HCT116 (cell line): Measurements from ENCODE around the gene KCNIP4. TPM values are rescaled to one million over a fixed set of nuclear protein-coding genes. Genes with fewer than 3 reads are reported as not detected.

ENCODE experiments used
- ATAC-seq: fragments of 200-7000 bp; cut with Tn5 transposase; 2 replicates; pipeline ENCODE4 v1.9.1; 2020; ENCODE audit warnings: mild to moderate bottlenecking, moderate library complexity
- BruUV-seq: library from RNA; stranded (reverse); fragments of 400-500 nt; replicated peaks from 2 replicates; lab custom pipeline; 2021; lab: Mats Ljungman, UMichigan
- CTCF ChIA-PET: fragments of 300-600 bp; sonication (Branson Sonifier 250); formaldehyde crosslinking; loops from one replicate; lab custom pipeline; 2021; ENCODE audit warnings: antibody characterized with exemption; lab: Charles Lee
- POLR2A ChIA-PET: fragments of 300-600, 350-600 bp; sonication (Branson Sonifier 250); formaldehyde crosslinking; loops from one replicate; lab custom pipeline; 2021; ENCODE audit warnings: antibody characterized with exemption; lab: Charles Lee
- RAD21 ChIA-PET, 2 experiments: fragments of 300-600 bp; sonication (Branson Sonifier 250); formaldehyde crosslinking; loops; one replicate each; lab custom pipeline; 2023; ENCODE audit warnings: low total read pairs in 2 of 2; ENCODE audit not compliant: uncharacterized antibody in 2 of 2, unreplicated experiment in 2 of 2, low non-redundant PET in 1 of 2; lab: Charles Lee
- DNase-seq: peaks from one replicate; pipeline ENCODE4 v3.0.0-alpha.2; 2010; ENCODE audit warnings: low read depth, low spot score
- H2AFZ ChIP-seq: fragments of 200-600 bp; shearing (Covaris generic), sonication (generic); 2 replicates; pipeline ENCODE4 v1.6.1; 2017; ENCODE audit warnings: low read depth, mixed run types, mixed read lengths, antibody characterized with exemption, low read length; ENCODE audit not compliant: poor library complexity, severe bottlenecking
- H3K27ac ChIP-seq: 2 replicates; pipeline ENCODE4 v1.5.1; 2012; ENCODE audit warnings: low read depth, low read length
- H3K27me3 ChIP-seq: fragments of 200-600 bp; sonication (generic); 2 replicates; pipeline ENCODE4 v1.6.1; 2016; ENCODE audit warnings: mixed run types, low read length, mixed read lengths; ENCODE audit not compliant: insufficient read depth
- H3K36me3 ChIP-seq, 2 experiments: fragments of 200-500 bp in 1 of 2; fragments of 200-600 bp in 1 of 2; sonication (Bioruptor generic) in 1 of 2; sonication (generic) in 1 of 2; 2 replicates each; pipeline versions ENCODE4 v1.5.1 to v1.6.1; 2014 to 2016; ENCODE audit warnings: low read length in 2 of 2, inconsistent platforms in 1 of 2, mixed read lengths in 1 of 2, mixed run types in 1 of 2; ENCODE audit not compliant: insufficient read depth in 2 of 2, control insufficient read depth in 1 of 2
- H3K4me1 ChIP-seq, 2 experiments: fragments of 200-600 bp in 1 of 2; sonication (generic) in 1 of 2; 2 replicates each; pipeline versions ENCODE4 v1.5.1 to v1.6.1; 2012 to 2017; ENCODE audit warnings: low read length in 2 of 2, inconsistent platforms in 1 of 2, mild to moderate bottlenecking in 1 of 2, mixed read lengths in 1 of 2, mixed run types in 1 of 2, moderate library complexity in 1 of 2; ENCODE audit not compliant: insufficient read depth in 2 of 2, control insufficient read depth in 1 of 2
- H3K4me2 ChIP-seq: fragments of 200-600 bp; sonication (generic); 2 replicates; pipeline ENCODE4 v1.6.1; 2017; ENCODE audit warnings: mixed run types, low read length, mixed read lengths
- H3K4me3 ChIP-seq, 2 experiments: fragments of 200-600 bp in 1 of 2; sonication (generic) in 1 of 2; replicated peaks in 1 of 2; 2 replicates each; pipeline ENCODE4 v1.5.1; 2011 to 2016; ENCODE audit warnings: low read length in 2 of 2, control low read depth in 1 of 2, low read depth in 1 of 2, mild to moderate bottlenecking in 1 of 2, mixed read lengths in 1 of 2, mixed run types in 1 of 2
- H3K79me2 ChIP-seq: fragments of 200-600 bp; sonication (generic); 2 replicates; pipeline ENCODE4 v1.6.1; 2017; ENCODE audit warnings: mild to moderate bottlenecking, mixed run types, low read length, moderate library complexity, mixed read lengths; ENCODE audit not compliant: insufficient read depth
- H3K9ac ChIP-seq: fragments of 200-600 bp; sonication (generic); 2 replicates; pipeline ENCODE4 v1.6.1; 2016; ENCODE audit warnings: low read length, mixed read lengths
- H3K9me2 ChIP-seq: fragments of 200-600 bp; sonication (generic), shearing (Covaris generic); 2 replicates; pipeline ENCODE4 v1.6.1; 2017; ENCODE audit warnings: mixed run types, mild to moderate bottlenecking, moderate library complexity; ENCODE audit not compliant: insufficient read depth
- H3K9me3 ChIP-seq, 2 experiments: fragments of 200-500 bp in 1 of 2; fragments of 200-600 bp in 1 of 2; sonication (Bioruptor generic) in 1 of 2; sonication (generic) in 1 of 2; 2 replicates each; pipeline ENCODE4 v1.6.1; 2014 to 2017; ENCODE audit warnings: low read length in 2 of 2, mixed read lengths in 2 of 2, inconsistent platforms in 1 of 2, low read depth in 1 of 2, mild to moderate bottlenecking in 1 of 2, mixed run types in 1 of 2, moderate library complexity in 1 of 2; ENCODE audit not compliant: control insufficient read depth in 1 of 2, insufficient read depth in 1 of 2
- H4K20me1 ChIP-seq: fragments of 200-600 bp; sonication (generic), shearing (Covaris generic); 2 replicates; pipeline ENCODE4 v1.6.1; 2017; ENCODE audit warnings: mixed run types, mild to moderate bottlenecking, moderate library complexity; ENCODE audit not compliant: insufficient read depth
- EGR1 ChIP-seq: IDR thresholded peaks from 2 replicates; pipeline ENCODE4 v1.6.1; 2012; ENCODE audit warnings: low read depth
- EZH2 ChIP-seq: fragments of 200-600 bp; sonication (generic); IDR thresholded peaks from 2 replicates; pipeline ENCODE4 v1.6.1; 2017; ENCODE audit warnings: antibody characterized with exemption, mixed run types
- FOSL1 ChIP-seq: IDR thresholded peaks from 2 replicates; pipeline ENCODE4 v1.6.1; 2012; ENCODE audit warnings: low read depth
- POLR2A ChIP-seq: IDR thresholded peaks from 2 replicates; pipeline ENCODE4 v1.7.0; 2011; ENCODE audit warnings: borderline replicate concordance; ENCODE audit not compliant: insufficient read depth, insufficient read length; ENCODE audit errors: extremely low read depth
- ZBTB33 ChIP-seq: IDR thresholded peaks from 2 replicates; pipeline ENCODE4 v1.6.1; 2011; ENCODE audit warnings: mild to moderate bottlenecking, low read length, moderate library complexity; ENCODE audit not compliant: insufficient replicate concordance; ENCODE audit errors: extremely low read depth
- ZFX ChIP-seq: fragments of 450-650 bp; IDR thresholded peaks from 2 replicates; pipeline ENCODE4 v1.6.1; 2017
- intact Hi-C: fragments of 100-400 bp; cut with micrococcal nuclease; formaldehyde crosslinking; loops from 2 replicates; pipeline ENCODE4 v1.10.0; 2022
- total RNA-seq: library from RNA; stranded (reverse); gene quantifications from one replicate; pipeline ENCODE4 v1.2.1, GENCODE V29; 2021; ENCODE audit not compliant: unreplicated experiment

The KCNIP4 gene
- total RNA-seq, 1 experiment from 2014 or later: not detected

GRCh38 chr4:21819086-21819485 is 129.5 kb downstream of the KCNIP4 start:
- no TSS peak for BruUV-seq
- H3K4me2 ChIP-seq: no peak overlapping the region

More at GRCh38 chr4:21819086-21819485, 129.5 kb downstream of the KCNIP4 start:
- Histone ChIP-seq H3K9ac (no peak overlapping the region), H3K36me3 (no peaks in the 10 kb centered on the region), H2AFZ (no peak overlapping the region), H3K79me2 (no peaks in the 10 kb centered on the region), H4K20me1 (no peaks in the 10 kb centered on the region), H3K27me3 (no peaks in the 10 kb centered on the region), H3K9me3 (peaks cover 0 to 3% of the 10 kb centered on the region in 2 experiments; a peak in 2 of 4 replicates), H3K4me3 (no peak overlapping the region), H3K27ac (no peak overlapping the region), H3K9me2 (no peaks in the 10 kb centered on the region), H3K4me1 (no peaks in the 10 kb centered on the region)
- no peak for ATAC-seq
- DNase-seq: no peak
- RAD21 ChIA-PET: no interaction called here
- intact Hi-C loops: no loop called here
- POLR2A ChIA-PET: no interaction called here
- CTCF ChIA-PET: no interaction called here
- TF ChIP-seq ZFX (no peak), EZH2 (no peak), FOSL1 (no peak), POLR2A (no peak), EGR1 (no peak), ZBTB33 (no peak)
